GM23248 (cell line): ENCODE data around the gene TNKS1BP1.

Source experiments
- EZH2 ChIP-seq: fragments of 200-600 bp; sonication (generic); IDR thresholded peaks from 2 replicates; pipeline ENCODE4 v1.6.1; 2018; ENCODE audit warnings: antibody characterized with exemption, mild to moderate bottlenecking; ENCODE audit not compliant: insufficient read depth, poor library complexity, severe bottlenecking
- EZH2phosphoT487 ChIP-seq: fragments of 200-600 bp; sonication (generic); IDR thresholded peaks from 2 replicates; pipeline ENCODE4 v1.6.1; 2018; ENCODE audit warnings: antibody characterized with exemption, moderate library complexity, mild to moderate bottlenecking, low read depth; ENCODE audit not compliant: insufficient read depth

DNA sequence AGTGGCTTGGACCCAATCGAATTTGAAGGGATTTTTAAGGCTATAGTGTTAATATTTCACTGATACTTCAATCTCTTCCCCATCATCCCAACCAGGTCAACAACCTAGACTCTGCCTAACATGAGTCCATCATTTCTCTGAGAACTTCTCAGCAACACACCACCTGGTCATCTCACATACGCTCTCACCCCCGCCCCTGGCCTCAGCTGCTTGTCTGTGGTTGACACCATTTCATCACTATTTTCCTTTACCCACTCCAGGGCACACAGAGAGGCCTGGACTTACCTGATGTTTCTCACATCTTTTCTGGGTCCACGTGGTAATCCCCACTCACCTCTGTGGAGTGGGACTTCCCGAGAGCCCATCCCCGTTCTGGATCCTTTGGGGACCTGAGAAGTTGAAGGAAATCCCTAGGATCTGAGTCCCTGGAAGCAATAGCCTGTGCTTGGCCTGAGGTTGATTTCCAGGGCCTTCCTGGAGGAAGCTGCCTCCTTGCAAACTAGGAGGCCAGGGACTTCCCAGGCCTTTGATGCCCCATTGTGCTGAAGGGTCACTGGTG, 16.6 kb upstream of the TNKS1BP1 start:
- no peak for TF ChIP-seq EZH2
- no peak for TF ChIP-seq EZH2phosphoT487
